ENCODE data around the gene PTPN14. TPM values are rescaled to one million over a fixed set of nuclear protein-coding genes. Genes with fewer than 3 reads are reported as not detected.

The PTPN14 gene
- total and polyA plus RNA-seq, 2 of the 4 experiments (the other 2 are of a cell fraction) = 21.5 to 31.7 TPM

DNA sequence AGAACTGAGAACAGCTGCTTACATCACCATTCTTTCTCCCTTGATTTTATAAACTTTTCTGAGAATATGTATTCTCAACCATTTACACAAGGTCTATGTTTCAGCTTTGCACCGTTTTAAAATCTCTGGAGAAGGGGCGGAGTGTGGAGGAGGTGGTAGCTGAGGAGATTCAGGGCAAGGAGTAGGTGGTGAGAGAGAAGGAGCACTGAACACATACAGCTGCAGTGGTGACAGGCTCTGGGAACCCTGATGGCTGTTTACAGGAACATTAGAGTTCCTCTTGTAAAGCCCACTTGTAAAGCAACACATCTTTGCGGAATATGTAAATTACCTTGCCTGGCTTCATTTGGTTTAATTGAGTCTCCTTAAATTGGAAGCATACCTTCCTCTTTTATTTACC lies 180.8 kb downstream of the PTPN14 start:
- Histone ChIP-seq H3K9me1 (ENCODE audit: insufficient read depth, low read length) (peaks cover 13% of the 10 kb centered on the region; the same call in 1 of the 2 replicates), H2AK5ac (ENCODE audit: low read depth, low read length) (no peak overlapping the region), H3K56ac (ENCODE audit: extremely low read depth, insufficient read depth, low read length) (no peak overlapping the region), H3K4me1 (ENCODE audit: control insufficient read depth, insufficient read depth, low read length) (peaks cover 3% of the 10 kb centered on the region; the same call in 1 of the 2 replicates), H2AFZ (replicated peaks; ENCODE audit: low read length, poor library complexity) (no peak overlapping the region), H3K4me2 (ENCODE audit: low read depth, low read length) (no peak overlapping the region), H2AK9ac (replicated peaks; ENCODE audit: low read depth, low read length, poor library complexity) (no peak overlapping the region), H2BK15ac (ENCODE audit: low read depth, low read length) (no peak overlapping the region), H3K9me3 (ENCODE audit: control insufficient read depth, insufficient read depth, low read length) (no peaks in the 10 kb centered on the region), H2BK120ac (ENCODE audit: low read depth, low read length) (no peak overlapping the region), H3K18ac (ENCODE audit: low read depth, low read length) (no peak overlapping the region), H3K4me3 (ENCODE audit: insufficient read depth, low read depth, low read length) (no peak overlapping the region), H4K20me1 (ENCODE audit: insufficient read depth, low read length) (no peaks in the 10 kb centered on the region; the same call in 1 of the 2 replicates), H3K27ac (ENCODE audit: insufficient read depth, low read length) (no peak overlapping the region), H2BK5ac (ENCODE audit: low read depth, low read length, poor library complexity, severe bottlenecking) (no peak overlapping the region), H4K5ac (ENCODE audit: low read depth, low read length) (no peak overlapping the region), H3K36me3 (ENCODE audit: control insufficient read depth, insufficient read depth, low read length) (peaks cover 36% of the 10 kb centered on the region), H3K27me3 (ENCODE audit: control insufficient read depth, insufficient read depth, low read length) (no peaks in the 10 kb centered on the region), H4K8ac (ENCODE audit: low read depth in 2 of 2, low read length in 2 of 2) (no peak overlapping the region), H3K23ac (ENCODE audit: low read depth, low read length) (no peak overlapping the region), H4K91ac (ENCODE audit: insufficient read depth, low read depth, low read length) (no peak overlapping the region; the same call in 1 of the 2 replicates), H3K4ac (ENCODE audit: low read depth, low read length) (no peak overlapping the region), H3K9ac (ENCODE audit: low read depth, low read length) (no peak overlapping the region), H3K14ac (replicated peaks; ENCODE audit: low read depth, low read length) (no peak overlapping the region), H3K79me1 (ENCODE audit: low read depth in 1 of 2, low read length in 2 of 2) (peaks cover 4 to 26% of the 10 kb centered on the region in 2 experiments; a peak in 3 of 4 replicates), H2BK20ac (ENCODE audit: low read depth, low read length) (no peak overlapping the region)
- no peak for DNase-seq
- ChIA-PET POLR2A (ENCODE audit: unreplicated experiment) (no interaction called here), CTCF (no interaction called here)
- TF ChIP-seq MXI1 (IDR thresholded peaks at IDR 0.05; ENCODE audit: borderline replicate concordance, low read depth, low read length) = no peak
- TF ChIP-seq RFX5 (IDR thresholded peaks at IDR 0.05; ENCODE audit: low read depth, low read length) = no peak
- TF ChIP-seq, protein P1, sequence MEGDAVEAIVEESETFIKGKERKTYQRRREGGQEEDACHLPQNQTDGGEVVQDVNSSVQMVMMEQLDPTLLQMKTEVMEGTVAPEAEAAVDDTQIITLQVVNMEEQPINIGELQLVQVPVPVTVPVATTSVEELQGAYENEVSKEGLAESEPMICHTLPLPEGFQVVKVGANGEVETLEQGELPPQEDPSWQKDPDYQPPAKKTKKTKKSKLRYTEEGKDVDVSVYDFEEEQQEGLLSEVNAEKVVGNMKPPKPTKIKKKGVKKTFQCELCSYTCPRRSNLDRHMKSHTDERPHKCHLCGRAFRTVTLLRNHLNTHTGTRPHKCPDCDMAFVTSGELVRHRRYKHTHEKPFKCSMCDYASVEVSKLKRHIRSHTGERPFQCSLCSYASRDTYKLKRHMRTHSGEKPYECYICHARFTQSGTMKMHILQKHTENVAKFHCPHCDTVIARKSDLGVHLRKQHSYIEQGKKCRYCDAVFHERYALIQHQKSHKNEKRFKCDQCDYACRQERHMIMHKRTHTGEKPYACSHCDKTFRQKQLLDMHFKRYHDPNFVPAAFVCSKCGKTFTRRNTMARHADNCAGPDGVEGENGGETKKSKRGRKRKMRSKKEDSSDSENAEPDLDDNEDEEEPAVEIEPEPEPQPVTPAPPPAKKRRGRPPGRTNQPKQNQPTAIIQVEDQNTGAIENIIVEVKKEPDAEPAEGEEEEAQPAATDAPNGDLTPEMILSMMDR (conservative IDR thresholded peaks at IDR 0.05; ENCODE audit: low read depth, low read length) = no peak
- TF ChIP-seq MAZ (IDR thresholded peaks at IDR 0.05; ENCODE audit: borderline replicate concordance, low read depth, low read length) = no peak
- no peak for TF ChIP-seq POLR2A (IDR thresholded peaks at IDR 0.05; ENCODE audit: low read depth, low read length)
- TF ChIP-seq NFE2L2 (IDR thresholded peaks at IDR 0.05; ENCODE audit: low read depth, low read length) = no peak
- TF ChIP-seq MAFK (IDR thresholded peaks at IDR 0.05; ENCODE audit: low read depth, low read length) = no peak
- TF ChIP-seq RAD21 (IDR thresholded peaks at IDR 0.05; ENCODE audit: low read length) = no peak
- no peak for TF ChIP-seq BHLHE40 (IDR thresholded peaks at IDR 0.05; ENCODE audit: low read depth, low read length)
- no peak for TF ChIP-seq FOS (IDR thresholded peaks at IDR 0.05; ENCODE audit: low read depth, low read length)
- TF ChIP-seq SMC3 (IDR thresholded peaks at IDR 0.05; ENCODE audit: low read depth, low read length) = no peak
- TF ChIP-seq, protein P2, sequence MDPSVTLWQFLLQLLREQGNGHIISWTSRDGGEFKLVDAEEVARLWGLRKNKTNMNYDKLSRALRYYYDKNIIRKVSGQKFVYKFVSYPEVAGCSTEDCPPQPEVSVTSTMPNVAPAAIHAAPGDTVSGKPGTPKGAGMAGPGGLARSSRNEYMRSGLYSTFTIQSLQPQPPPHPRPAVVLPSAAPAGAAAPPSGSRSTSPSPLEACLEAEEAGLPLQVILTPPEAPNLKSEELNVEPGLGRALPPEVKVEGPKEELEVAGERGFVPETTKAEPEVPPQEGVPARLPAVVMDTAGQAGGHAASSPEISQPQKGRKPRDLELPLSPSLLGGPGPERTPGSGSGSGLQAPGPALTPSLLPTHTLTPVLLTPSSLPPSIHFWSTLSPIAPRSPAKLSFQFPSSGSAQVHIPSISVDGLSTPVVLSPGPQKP (IDR thresholded peaks at IDR 0.05; ENCODE audit: borderline replicate concordance, low read depth, low read length) = no peak
- TF ChIP-seq, protein P3, sequence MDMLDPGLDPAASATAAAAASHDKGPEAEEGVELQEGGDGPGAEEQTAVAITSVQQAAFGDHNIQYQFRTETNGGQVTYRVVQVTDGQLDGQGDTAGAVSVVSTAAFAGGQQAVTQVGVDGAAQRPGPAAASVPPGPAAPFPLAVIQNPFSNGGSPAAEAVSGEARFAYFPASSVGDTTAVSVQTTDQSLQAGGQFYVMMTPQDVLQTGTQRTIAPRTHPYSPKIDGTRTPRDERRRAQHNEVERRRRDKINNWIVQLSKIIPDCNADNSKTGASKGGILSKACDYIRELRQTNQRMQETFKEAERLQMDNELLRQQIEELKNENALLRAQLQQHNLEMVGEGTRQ (IDR thresholded peaks at IDR 0.05; ENCODE audit: low read depth, low read length) = no peak
- no peak for TF ChIP-seq RCOR1 (IDR thresholded peaks at IDR 0.05; ENCODE audit: insufficient replicate concordance, low read length)
- in situ Hi-C loops (cut with MboI; ENCODE audit: low sequenced_read_pairs) (no loop called here), dilution Hi-C loops (cut with HindIII; ENCODE audit: low sequenced_read_pairs, unreplicated experiment) (no loop called here), intact Hi-C loops (cut with micrococcal nuclease) (no loop called here)
- ATAC-seq (ENCODE audit: low read depth) = no peak
- BruUV-seq (replicated peaks) = no TSS peak
- WGBS, 2 experiments (ENCODE audit: extremely low coverage in 2 of 2, insufficient read length in 1 of 2) = 100% methylated on average over 1 of the region's 3 CpGs; no CpG with 5 or more reads in 1 of the 2 experiments

All from IMR-90 (cell line).